Stimulated activated CD4-positive, alpha-beta T cell treated with anti-CD3 and anti-CD28 coated beads, Interleukin-15, amount 100 ng/mL, for 24 hours (primary cell): ENCODE results near the gene KCNT1.

Experiments used
- DNase-seq: peaks from one replicate; pipeline ENCODE4 v3.0.0-alpha.2; 2020

KCNT1 gene

DNA sequence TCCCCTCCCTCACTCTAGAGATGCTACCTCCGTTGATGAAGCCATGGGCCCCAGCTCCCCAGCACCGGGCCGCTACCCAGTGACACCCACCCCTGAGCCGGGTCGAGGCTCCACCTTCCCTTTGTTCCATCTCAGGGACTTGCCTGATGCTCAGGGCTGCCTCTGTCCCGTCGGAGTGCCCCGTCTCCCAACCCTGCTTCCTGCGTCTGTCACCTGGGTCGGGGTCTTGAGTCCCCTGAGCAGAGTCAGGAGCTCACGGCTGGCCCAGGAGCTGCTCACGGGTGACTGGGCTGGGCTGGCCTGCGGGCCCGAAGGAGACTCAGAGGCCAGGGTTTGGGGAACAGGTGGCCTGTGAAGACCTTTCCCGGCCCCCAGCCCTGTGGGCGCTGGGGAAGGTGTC, 85.3 kb downstream of the KCNT1 start:
- no peak for DNase-seq

- no peak for DNase-seq
Observed at GRCh38 chr9:135787776-135788575, 86.0 kb downstream of the KCNT1 start.

GRCh38 chr9:135788576-135789300, 86.8 kb downstream of the KCNT1 start:
- DNase-seq: no peak

DNA sequence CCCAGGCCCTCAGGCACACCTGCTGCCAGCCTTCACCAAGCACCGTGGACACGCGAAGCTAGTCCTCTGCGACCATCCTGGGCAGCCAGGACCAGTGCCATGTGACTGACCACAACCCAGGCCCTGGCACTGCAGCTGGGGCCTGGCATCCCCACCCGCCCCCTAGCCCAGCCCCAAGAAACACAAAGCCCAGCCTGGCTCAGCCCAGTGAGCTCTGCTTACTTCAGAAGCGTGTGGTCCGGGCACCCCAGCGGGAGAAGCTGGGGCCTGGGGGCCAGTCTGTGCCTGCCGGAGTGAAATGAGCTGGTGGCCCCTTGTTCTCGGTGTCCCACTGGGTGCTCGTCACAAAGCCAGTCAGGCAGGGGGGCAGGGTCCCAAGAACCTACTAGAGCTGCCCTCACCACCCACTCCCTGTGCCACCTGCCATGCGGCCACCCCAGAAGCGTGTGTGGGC, 87.9 kb downstream of the KCNT1 start:
- no peak for DNase-seq

GRCh38 chr9:135790356-135790755, 88.4 kb downstream of the KCNT1 start:
- DNase-seq: no peak

DNA sequence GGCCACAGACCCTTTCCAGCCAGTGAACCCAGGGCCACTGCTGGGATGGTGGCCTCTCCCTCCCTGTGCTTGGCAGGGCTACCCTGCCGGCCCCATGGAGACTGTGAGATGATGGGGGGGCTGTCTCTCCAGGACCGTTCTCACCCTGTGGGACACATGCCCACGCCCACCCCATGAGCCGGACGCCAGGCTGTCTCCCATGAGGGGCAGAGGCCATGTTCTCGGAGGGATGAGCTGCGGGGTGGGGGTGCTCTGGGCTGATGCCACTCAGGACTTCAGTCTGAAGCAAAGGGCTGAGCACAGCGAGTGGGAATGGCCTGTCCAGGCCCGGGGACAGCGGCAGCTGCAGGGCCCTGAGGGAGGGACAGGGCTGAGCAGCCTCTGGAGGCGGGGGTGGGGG, 88.9 kb downstream of the KCNT1 start:
- DNase-seq: no peak

DNA sequence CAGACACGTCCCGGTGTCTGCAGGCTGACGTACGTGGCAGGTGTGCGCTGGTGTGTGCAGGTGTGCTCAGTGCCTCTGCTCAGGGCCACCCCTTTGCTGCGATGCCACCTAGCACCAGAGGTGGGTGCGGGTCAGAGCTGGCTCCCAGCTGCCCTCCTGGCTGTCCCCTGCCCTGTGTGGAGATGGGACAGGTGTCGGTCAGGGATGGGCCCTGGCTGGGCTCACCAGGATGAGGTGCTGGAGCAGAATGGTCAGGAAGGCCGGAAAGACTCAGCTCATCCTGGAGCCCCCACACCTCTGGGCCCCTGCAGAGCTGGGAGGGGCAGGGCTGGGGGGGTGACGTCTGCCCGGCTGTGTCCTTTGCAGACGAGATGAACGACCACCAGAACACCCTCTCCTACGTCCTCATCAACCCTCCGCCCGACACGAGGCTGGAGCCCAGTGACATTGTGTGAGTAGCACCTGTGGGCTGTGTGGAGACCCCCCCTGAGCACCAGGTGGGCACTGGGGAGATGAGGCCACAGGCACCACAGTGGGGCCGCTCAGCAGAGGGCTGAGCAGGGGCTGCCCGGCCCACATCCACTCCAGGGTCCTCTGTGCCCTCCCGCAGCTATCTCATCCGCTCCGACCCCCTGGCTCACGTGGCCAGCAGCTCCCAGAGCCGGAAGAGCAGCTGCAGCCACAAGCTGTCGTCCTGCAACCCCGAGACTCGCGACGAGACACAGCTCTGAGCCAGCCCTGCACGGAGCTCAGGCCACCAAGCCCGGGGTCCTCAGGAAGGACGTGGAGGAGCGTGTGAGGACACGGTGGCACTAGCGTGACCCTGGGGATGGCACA, 89.7 kb downstream of the KCNT1 start:
- no peak for DNase-seq

DNA sequence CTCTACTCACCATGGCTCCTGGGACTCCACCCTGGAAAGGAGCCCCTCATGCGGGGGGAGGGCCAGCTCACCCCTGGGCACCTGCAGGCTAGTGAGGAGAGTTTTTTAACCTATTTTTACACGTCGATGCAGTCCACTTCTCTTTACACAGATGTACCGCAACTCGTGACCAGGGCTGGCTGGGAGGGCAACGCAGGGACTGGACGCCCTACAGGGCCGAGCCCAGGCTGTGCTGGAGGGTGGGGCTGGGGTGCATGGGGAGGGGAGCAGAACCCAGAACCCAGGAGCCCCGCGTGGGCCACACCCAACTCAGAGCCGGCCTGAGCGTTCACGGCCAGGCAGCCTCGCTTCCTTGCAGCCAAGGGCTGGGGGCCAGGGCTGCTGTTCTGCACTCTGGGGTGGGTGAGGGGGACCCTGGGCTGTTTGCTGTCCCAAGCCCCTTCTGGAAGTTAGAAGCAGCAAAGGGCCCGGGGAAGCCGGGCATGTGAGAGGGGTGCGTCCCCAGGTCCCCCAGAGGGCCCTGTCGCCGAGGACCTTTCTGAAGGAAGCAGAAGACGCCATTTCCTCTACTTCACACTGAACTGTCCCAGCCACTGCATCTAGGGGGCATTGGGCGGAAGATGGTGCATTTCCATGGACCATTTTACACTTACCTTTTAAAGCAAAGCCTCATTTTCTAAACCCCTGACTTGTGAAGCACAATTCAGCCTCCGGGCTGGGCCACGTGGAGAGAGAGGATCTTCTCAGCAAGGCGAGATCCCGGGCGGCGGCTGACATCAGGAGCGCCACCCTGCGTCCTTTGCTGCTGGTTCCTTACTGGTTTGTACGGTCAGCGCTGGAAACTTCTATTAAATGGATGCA, 90.5 kb downstream of the KCNT1 start:
- no peak for DNase-seq

GRCh38 chr9:135793221-135794056, 91.5 kb downstream of the KCNT1 start:
- no peak for DNase-seq

GRCh38 chr9:135794057-135794335, 92.0 kb downstream of the KCNT1 start:
- DNase-seq: no peak

GRCh38 chr9:135794361-135794885, 92.4 kb downstream of the KCNT1 start:
- no peak for DNase-seq

GRCh38 chr9:135795391-135795790, 93.4 kb downstream of the KCNT1 start:
- DNase-seq: no peak

- no peak for DNase-seq
Observed at GRCh38 chr9:135796784-135797485, 95.0 kb downstream of the KCNT1 start.

DNA sequence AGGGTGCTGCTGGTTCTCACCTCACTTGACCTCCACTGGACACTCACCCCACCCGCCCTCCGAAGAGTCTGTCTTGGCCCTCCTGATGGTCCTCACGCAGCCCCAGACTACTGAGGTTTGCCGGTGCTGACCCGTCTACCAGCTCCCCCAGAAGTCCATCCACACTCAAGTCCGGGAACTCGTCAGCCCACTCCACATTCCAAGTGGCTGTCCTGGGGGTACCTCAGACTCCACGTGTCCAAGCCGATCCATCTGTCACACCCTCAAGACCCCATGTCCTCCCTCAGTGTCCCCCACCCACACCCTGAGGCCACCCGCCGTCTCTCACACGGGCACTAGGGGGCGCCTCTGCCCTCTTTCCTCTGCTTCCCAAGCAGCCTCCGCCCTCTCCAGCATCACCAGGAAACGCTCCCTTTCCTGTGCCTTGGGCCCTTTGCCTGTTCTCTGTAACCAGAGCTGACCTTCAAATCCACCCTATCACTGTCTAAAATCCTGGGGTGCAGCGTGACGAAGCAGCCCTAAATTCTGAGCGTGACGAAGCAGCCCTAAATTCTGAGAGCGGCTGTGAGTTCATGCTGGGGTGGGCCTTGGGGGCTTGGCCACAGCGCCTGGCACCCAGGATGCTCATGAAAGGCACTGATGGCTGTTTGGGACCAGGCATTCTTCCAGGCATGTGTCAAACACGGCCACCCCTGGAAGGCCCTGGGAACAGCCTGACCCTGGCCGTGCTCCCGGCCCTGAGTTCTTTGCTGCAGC, 95.7 kb downstream of the KCNT1 start:
- DNase-seq: peak; percentile 53

DNA sequence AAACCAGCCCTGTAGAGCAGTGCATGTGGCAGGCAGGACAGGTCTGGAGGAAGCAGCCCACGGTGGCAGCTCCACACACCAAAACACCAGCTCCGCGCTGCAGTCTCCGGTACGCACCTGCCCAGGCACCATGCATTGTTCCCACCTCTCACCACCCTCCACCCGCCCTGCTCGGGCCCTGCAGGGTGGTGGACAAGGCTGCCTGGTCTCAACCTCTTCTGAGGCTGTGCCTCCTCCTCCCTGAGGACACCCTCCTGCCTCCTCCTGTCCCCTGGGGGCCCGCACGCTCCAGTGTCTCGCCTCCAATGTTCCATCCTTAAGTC, 96.2 kb downstream of the KCNT1 start:
- DNase-seq: no peak

- no peak for DNase-seq
Observed at GRCh38 chr9:135799261-135799660, 97.3 kb downstream of the KCNT1 start.

- no peak for DNase-seq
Observed at GRCh38 chr9:135801070-135801469, 99.1 kb downstream of the KCNT1 start.

DNA sequence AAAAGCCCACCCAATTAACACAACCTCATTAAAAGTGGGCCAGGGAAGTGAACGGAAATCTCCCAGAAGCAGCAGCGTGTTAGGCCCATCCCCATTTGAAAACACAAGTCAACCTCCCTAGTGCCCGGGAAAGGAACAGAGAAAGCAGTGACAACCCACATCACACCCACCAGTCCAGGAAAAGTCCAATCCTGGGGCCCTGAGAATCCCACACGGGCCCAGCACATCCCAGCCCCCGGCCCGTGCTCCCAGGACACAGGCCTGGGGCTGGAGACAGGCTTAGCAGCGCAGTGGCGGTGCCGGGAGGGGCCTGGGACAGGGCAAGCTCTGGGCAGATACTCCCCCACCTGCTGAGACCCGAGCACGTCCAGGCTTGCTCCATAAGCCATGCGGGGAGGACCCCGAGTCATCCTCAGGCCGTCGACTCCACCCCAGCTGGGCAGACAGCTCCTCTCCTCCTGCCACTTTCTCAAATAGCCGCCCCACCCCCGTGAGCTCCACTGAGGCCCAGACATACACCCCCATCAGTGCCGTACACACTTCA, 101.0 kb downstream of the KCNT1 start:
- no peak for DNase-seq

DNA sequence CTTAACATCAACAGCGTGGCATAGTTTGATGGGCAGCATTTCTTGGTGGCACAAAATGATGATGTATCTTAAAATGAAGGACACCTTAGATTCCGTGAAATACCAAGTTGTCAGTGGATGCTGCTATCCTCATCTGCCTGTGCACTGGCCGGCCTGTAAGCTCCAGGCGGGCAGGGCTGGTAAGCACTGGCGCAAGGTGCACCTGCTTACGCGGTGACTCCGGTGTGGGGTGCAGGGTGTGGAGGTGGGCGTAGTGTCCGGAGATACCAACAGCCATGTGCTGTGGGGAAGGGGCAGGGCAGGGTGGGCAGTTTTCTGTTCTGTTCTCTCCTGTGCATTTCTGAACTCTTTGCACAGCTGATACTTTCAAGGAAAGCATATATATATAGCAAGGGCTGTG, 101.5 kb downstream of the KCNT1 start:
- DNase-seq: no peak
